ENCODE results near the gene ACLY. TPM values are rescaled to one million over a fixed set of nuclear protein-coding genes. Genes with fewer than 3 reads are reported as not detected.

Gene ACLY
- total RNA-seq, 4 donors from 2014 or later = 91.6 to 133 (median 111) TPM

DNA sequence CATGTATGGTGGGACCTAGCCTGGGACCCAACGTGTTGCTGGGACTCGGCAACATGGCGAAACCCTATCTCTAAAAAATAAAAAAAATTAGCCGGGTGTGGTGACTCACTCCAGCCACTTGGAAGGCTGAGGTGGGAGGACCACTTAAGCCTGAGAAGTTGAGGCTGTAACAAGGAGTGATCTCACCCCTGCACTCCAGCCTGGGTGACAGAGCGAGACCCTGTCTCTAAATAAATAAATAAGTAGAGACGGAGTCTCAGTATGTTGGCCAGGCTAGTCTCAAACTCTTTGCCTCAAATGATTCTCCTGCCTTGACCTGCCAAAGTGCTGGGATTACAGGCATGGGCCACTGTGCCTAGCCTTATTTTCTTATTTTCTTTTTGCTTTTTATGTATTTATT lies 37.8 kb upstream of the ACLY start:
- ATAC-seq (ENCODE audit: low FRiP score) (no peak), DNase-seq (ENCODE audit: low spot score) (no peak)
- TF ChIP-seq, protein P1, sequence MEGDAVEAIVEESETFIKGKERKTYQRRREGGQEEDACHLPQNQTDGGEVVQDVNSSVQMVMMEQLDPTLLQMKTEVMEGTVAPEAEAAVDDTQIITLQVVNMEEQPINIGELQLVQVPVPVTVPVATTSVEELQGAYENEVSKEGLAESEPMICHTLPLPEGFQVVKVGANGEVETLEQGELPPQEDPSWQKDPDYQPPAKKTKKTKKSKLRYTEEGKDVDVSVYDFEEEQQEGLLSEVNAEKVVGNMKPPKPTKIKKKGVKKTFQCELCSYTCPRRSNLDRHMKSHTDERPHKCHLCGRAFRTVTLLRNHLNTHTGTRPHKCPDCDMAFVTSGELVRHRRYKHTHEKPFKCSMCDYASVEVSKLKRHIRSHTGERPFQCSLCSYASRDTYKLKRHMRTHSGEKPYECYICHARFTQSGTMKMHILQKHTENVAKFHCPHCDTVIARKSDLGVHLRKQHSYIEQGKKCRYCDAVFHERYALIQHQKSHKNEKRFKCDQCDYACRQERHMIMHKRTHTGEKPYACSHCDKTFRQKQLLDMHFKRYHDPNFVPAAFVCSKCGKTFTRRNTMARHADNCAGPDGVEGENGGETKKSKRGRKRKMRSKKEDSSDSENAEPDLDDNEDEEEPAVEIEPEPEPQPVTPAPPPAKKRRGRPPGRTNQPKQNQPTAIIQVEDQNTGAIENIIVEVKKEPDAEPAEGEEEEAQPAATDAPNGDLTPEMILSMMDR (IDR thresholded peaks at IDR 0.05) = no peak

DNA sequence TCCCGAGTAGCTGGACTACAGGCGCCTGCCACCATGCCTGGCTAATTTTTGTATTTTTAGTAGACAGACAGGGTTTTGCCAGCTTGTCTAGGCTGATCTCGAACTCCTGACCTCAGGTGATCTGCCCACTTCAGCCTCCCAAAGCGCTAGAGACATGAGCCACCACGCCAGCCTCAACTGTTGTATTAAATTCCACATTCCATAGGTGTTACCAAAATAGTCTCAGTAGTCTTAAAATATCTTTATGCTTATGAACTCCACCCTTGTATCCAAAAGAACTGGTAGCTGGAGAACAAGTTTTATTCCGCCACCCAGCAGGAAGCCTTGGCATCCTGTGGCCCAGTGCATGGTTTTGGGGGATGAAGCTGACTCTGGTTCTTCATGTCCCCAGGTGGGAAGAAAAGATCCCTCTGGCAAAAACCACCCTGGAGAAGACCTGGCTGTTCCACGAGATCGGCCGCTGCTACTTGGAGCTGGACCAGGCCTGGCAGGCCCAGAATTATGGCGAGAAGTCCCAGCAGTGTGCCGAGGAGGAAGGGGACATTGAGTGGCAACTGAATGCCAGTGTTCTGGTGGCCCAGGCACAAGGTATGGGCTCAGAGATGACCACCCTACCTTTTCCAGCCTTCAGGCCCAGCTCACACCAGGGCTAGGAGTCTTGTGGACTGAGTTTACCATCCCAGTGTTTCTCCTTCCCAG lies 30.2 kb upstream of the ACLY start:
- TF ChIP-seq, protein P1 (IDR thresholded peaks at IDR 0.05) = no peak
- no peak for ATAC-seq (ENCODE audit: low FRiP score)
- DNase-seq (ENCODE audit: low spot score) = no peak

DNA sequence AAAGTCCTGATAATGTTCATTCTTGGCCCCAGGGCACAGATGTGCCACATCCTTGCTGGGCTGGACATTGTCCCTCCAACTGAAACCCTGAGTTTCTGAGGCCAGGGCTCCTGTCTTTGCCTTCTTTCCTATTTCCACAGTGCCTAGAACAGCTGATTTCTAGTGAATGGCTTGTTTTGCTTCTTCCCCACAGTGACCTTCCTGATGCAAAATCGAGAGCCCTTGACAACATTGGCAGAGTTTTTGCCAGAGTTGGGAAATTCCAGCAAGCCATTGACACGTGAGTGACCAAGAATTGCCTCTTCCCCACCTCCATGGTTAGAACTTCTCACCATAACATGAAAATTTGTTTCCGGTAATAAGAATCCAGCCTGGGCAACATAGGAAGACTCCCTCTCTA lies 26.2 kb upstream of the ACLY start:
- TF ChIP-seq, protein P1 (IDR thresholded peaks at IDR 0.05) = no peak
- ATAC-seq (ENCODE audit: low FRiP score) (no peak), DNase-seq (ENCODE audit: low spot score) (no peak)

DNA sequence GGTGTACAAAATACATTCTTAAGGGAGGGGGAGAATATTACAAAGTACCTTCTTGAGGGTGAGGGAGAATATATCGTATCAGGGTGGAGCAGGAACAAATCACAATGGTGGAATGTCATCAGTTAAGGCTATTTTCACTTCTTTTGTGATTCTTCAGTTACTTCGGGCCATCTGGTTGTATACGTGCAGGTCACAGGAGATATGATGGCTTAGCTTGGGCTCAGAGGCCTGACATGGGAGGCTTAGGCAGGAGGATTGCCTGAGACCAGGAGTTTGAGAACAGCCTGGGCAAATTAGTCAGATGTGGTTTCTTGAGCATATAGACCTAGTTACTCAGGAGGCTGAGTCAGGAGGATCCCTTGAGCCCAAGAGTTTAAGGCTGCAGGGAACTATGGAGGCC lies 24.7 kb upstream of the ACLY start:
- ATAC-seq (ENCODE audit: low FRiP score) = no peak
- no peak for DNase-seq (ENCODE audit: low spot score)
- TF ChIP-seq, protein P1 (IDR thresholded peaks at IDR 0.05) = no peak

DNA sequence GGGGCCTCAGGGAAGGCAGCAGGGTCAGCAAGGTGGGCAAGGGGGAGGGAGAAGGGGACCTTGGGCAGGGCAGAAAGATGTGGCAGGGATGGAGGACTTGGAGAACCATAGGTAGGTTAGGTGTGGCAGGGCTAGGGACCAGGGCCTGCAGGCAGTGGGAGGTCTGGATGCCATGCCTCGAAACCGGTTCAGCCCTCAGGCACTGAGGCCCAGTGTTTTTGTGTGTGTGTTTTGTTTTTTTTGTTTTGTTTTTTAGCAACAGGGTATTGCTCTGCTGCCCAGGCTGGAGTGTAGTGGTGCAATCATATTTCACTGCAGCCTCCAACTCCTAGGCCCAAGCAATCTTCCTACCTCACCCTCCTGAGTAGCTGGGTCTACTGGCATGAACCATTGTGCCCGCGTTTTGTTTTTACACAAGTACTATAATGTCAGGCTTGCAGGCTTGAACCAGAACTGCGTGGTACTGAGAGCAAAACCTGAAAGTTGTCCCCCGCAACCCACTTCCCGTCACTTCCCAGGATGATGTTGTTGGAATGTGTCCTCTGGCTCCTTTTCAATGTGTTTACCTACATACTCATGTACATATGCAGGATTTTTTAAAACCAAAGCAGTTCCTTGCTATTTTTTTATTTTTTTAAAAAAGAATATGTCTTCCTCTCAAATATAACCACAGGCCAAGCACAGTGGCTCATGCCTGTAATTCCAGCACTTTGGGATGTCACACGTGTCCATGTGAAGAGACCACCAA lies 24.0 kb upstream of the ACLY start:
- ATAC-seq (ENCODE audit: low FRiP score) (no peak), DNase-seq (ENCODE audit: low spot score) (no peak)
- TF ChIP-seq, protein P1 (IDR thresholded peaks at IDR 0.05) = no peak

DNA sequence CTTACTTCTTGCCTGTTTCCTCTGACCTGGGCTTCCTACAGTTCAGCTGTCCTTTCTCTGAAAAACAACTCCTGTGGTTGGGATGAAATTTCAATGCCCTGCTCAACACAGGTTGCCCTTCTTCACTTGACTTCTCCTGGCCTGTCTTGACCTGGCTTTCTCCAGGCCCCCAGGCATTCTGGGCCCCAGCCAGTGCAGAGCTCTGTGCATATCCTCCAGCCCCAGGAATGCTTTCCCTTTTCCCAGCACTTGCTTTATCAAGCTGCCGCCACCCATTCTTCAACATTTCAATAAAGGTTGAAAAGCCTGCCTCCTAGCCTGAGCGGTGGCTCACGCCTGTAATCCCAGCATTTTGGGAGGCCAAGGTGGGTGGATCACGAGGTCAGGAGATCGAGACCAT lies 22.4 kb upstream of the ACLY start:
- no peak for ATAC-seq (ENCODE audit: low FRiP score)
- TF ChIP-seq, protein P1 (IDR thresholded peaks at IDR 0.05) = no peak
- no peak for DNase-seq (ENCODE audit: low spot score)

DNA sequence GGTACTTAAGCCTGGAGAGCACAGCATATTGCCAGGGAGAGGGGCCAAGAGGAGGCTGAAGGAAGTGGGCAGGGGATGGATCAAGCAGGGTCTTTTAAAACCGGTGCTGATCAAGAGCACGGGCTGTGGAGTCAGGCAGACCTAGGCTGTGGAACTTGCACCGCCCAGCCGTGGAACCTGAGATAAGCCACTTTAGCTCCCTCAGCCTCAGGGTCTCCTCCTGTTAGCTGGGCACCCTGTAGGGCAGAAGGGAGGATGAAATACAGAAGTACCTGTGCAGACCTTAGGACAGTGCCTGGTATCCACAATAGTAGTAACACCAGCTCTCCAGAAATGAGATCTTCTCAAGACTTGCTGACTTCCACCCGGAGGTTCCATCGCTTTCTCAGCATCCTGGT lies 20.9 kb upstream of the ACLY start:
- TF ChIP-seq, protein P1 (IDR thresholded peaks at IDR 0.05) = no peak

More for the DNA sequence above, 20.9 kb upstream of the ACLY start:
- ATAC-seq (ENCODE audit: low FRiP score) (no peak), DNase-seq (ENCODE audit: low spot score) (no peak)
